ENCODE results near the gene MMUT.
"Not testable (repeated sequence)": the region's sequence is repeated elsewhere in the genome, so short reads cannot be mapped to it uniquely, and the experiment has no call there.

MMUT gene

DNA sequence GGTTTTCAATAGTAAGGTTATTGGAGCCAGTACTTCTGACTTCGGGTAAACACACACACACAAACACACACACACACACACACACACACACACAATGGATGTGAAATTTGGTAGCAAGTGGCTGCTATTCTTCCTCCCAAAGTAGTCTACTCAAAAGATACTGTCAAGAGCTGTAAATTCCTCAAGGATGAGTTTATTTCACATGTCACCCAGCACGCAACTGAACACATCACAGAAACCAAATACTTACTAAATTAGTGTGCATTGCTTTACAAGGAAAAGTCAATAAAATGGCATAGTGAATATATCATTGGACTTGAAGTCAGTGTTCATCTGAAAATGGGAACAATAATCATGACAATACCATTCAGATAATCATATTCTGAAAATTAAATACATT is 32.9 kb downstream of the MMUT start:
- intact Hi-C loops (cut with DNase I) = no loop called here
- no peak for DNase-seq

DNA sequence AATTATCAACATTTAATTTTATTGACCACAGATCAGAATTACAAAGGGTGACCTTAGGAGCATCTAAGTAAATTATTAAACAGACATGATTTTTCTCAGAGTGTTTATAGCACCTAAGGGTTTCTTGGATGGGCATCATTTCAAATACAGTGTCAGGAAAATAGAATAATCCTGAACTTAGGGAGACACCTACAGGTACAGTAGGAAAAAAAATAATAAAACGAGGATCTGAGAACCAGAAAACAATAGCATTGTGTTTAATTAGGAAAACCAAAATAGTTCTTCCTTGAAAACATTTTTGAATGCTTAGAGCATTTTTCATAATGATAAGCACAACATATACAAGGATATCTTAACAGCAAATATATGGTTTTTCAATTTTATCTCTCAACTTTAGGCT is 39.2 kb downstream of the MMUT start:
- intact Hi-C loops (cut with DNase I) = no loop called here
- DNase-seq = no peak

DNA sequence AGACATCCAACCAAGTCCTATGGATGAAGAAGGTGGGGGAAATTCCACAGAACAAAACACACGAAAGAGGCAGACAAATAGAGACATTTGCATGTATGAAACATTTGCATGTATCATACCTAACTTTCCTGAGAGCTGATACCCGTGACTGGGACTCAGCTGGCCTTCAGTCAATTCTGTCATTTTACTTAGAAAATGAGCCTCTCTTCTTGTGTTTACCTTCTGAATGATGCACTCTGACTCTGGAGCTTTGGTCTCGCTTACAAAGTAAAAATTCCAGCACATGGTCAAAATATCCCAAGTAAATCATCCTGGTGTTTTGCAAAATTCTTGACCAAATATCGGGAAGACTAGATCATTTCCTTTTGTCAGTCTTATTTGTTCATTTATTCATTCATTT is 46.9 kb downstream of the MMUT start:
- no peak for DNase-seq
- intact Hi-C loops (cut with DNase I) = no loop called here

DNA sequence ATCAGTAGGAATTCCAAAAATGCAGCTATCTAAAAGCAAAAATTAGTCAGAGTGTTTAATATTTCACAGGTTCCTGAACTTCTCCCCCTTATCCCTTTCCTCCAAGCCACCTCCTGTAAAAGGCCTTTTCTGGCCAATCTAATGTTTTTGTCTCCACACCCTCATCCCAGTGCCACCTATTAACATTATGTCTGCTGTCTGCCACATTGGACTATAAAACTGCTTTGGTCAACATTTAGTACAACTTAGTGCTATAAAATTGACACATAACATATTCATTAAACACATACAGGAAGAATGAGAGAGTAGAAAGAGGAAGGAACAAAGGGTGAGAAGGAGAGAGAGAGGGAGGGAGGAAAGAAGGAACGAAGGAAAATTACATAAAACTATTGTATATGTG is 47.7 kb downstream of the MMUT start:
- no peak for DNase-seq
- intact Hi-C loops (cut with DNase I) = no loop called here

DNA sequence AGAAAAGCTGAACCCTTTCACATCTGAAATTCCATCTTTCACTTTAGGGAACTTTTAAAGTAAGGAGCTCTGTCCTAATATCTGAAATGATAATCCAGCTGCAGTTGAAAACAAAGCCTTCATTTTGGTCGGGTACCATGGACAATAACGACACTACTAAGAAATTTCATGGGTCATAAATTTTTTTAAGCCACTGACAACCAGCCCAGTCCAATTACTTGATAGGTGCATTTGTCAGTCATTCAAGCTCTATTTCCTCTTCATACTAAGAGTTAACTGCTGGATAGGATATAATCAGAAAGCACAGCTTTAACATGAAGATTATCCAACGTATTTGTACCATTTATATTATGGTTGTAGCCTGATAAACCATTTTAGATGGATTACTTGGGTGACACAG is 52.5 kb downstream of the MMUT start:
- DNase-seq = no peak
- intact Hi-C loops (cut with DNase I) = loop anchor here (5.0 kb wide), 1 partner anchor 1623 kb away; no protein-coding TSS in a partner anchor

DNA sequence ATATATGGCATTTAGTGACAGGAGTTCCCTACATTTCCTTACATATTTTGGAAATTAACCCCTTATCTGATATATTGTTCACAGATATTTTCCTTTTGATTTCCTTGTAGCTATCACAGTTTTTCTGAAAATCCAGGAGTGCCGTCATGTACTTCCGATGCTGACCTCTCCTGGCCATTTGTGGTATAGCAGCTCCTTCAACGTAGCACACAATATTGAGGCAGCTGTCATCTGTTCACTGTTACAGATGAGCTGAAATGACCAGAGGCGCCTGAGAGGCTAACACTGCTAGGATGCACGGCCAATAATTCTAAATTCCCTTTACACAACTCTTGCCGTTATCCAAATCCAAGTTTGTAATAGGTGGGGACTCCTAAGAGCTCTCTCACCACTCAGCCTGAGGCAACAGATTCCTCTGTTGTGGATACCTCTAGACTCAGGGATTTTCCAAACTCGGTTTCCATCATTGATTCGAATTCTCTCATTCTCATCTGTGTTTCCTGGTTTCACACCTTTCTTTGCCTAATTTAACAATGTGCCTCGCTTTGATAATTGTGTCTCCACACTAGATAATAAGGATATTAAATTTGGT is 53.0 kb downstream of the MMUT start:
- intact Hi-C loops (cut with DNase I) = loop anchor here (5.0 kb wide), 1 partner anchor 1623 kb away; no protein-coding TSS in a partner anchor
- DNase-seq = peak; percentile 28 to 86 (median 68)

DNA sequence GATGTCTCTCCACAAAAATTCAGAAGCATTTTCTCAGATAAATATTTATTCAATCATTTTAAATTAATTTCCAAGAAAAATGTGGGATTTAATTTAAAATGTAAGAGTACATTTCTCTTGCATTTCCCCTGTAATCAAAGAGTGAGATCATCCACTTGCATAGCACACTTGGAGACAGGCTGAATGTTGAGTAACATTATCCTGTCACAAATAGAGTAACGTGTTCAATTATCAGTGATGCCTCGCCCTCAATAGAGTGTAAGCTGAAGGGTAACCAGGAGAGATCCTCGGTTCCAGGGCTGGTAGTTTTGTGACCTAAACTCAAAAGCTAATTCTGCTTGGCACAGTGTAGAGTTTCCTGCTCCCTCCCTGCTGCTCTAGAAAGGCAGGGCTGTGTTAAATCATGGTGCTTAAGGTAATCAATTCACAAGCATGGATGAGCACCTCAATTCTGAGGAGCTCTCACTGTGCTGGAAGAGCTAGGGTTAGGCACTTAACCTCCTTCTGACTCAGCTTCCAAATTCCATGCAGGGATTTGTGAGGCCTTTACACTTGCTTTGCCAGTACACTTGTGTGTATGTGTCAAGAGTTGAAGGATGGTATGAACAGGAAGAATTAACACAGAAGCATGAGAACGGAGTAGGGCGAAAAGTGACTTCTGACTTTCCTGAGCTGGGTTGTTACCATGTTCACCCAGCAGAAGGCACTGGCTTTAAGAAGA is 56.6 kb downstream of the MMUT start:
- intact Hi-C loops (cut with DNase I) = no loop called here
- DNase-seq = no peak

DNA sequence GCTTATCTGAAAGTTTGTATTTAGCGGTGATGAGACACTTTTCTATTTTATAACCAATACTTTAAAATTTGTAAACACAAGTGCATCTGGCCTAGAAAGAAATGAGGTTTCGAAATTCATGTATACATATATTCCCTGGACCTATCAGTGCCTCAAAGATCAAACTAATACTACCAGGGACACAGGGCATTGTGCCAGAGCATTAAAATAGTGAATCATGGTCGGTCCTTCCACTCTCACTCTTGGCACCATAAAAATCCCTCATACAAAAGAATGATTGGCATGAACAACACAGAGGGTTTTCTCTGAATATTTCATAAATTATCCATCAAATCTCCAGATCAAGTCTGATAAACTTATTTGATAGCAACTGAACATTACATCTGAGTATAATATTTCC is 62.0 kb downstream of the MMUT start:
- intact Hi-C loops (cut with DNase I) = no loop called here
- no peak for DNase-seq

DNA sequence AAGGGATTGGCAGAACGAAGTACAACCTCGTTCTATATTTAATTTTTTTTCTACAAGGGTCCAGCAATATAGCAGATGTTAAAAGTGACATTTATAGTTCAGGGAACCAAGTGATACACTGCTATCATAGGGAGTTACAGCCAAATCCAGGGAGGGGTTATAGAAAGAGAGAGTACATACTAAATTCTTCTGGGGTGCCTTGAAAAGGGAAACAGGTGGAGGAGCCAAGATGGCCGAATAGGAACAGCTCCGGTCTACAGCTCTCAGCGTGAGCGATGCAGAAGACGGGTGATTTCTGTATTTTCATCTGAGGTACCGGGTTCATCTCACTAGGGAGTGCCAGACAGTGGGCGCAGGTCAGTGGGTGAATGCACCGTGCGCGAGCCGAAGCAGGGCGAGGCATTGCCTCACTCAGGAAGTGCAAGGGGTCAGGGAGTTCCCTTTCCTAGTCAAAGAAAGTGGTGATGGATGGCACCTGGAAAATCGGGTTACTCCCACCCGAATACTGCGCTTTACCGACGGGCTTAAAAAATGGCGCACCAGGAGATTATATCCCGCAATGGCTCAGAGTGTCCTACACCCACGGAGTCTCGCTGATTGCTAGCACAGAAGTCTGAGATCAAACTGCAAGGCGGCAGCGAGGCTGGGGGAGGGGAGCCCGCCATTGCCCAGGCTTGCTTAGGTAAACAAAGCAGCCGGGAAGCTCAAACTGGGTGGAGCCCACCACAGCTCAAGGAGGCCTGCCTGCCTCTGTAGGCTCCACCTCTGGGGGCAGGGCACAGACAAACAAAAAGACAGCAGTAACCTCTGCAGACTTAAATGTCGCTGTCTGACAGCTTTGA is 76.2 kb downstream of the MMUT start:
- peak in 1 of 10 donors; percentile 52 for DNase-seq
- intact Hi-C loops (cut with DNase I) = not testable (repeated sequence)

DNA sequence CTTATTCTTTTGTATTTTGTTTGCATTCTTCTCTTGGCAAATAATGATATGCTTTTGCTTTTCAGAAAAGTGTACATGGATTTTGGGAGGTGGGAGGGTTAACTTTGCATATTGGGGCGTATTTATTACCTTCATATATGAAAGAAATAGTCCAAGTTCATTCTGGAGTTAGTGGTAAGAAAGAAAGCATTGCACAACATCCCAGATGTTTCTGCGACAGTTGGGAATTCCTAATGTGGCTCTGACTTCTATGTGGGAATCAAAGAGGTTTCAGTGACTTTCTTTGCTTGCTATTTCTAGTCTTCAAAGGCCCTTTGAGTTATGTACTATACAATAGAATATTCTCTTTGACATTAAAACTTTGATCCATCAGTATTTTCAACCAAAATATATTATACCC is 78.1 kb downstream of the MMUT start:
- intact Hi-C loops (cut with DNase I) = no loop called here
- no peak for DNase-seq

Measured in posterior cingulate gyrus (tissue), 11 donors.